Testis (tissue), 3 donors: ENCODE data around the gene LRFN2. TPM values are rescaled to one million over a fixed set of nuclear protein-coding genes. Genes with fewer than 3 reads are reported as not detected.

Experiments used
- DNase-seq: peaks from one replicate; pipeline ENCODE4 v3.0.0-alpha.2; 2019
- H3K27ac ChIP-seq, 2 donors: fragments of 200-600 bp; sonication (generic); one replicate each; pipeline ENCODE4 v1.5.1; 2019
- H3K27me3 ChIP-seq: fragments of 200-600 bp; sonication (generic); one replicate; pipeline ENCODE4 v1.5.1; 2019
- H3K36me3 ChIP-seq: fragments of 200-600 bp; sonication (generic); one replicate; pipeline ENCODE4 v1.5.1; 2017; ENCODE audit warnings: low read depth; ENCODE audit errors: missing control alignments
- H3K4me1 ChIP-seq: fragments of 200-600 bp; sonication (generic); one replicate; pipeline ENCODE4 v1.5.1; 2019
- H3K4me3 ChIP-seq, 2 donors: fragments of 200-600 bp; sonication (generic); one replicate each; pipeline ENCODE4 v1.5.1; 2017 to 2019
- H3K9me3 ChIP-seq: fragments of 200-600 bp; sonication (generic); one replicate; pipeline ENCODE4 v1.5.1; 2017
- CTCF ChIP-seq, 3 experiments: fragments of 450-650 bp in 2 of 3; fragments of 200-600 bp in 1 of 3; sonication (generic) in 1 of 3; IDR thresholded peaks; one replicate each; pipeline ENCODE4 v1.5.1; 2016 to 2019; ENCODE audit warnings: antibody characterized with exemption in 3 of 3, mild to moderate bottlenecking in 2 of 3, moderate library complexity in 1 of 3
- POLR2A ChIP-seq: fragments of 450-650 bp; IDR thresholded peaks from one replicate; pipeline ENCODE4 v1.6.1; 2017; ENCODE audit warnings: antibody characterized with exemption, mild to moderate bottlenecking, moderate library complexity
- WGBS, 2 donors: methylation state at CpG; one replicate each; pipeline ENCODE4 v1.1.5; 2018; 5-methylcytosine and 5-hydroxymethylcytosine counted together
- intact Hi-C: fragments of 100-400 bp; cut with DNase I; formaldehyde crosslinking; loops from one replicate; pipeline ENCODE4 v1.15.1; 2023; ENCODE audit warnings: low total_unique reads
- polyA plus RNA-seq: library from polyadenylated mRNA; stranded (reverse); fragments of 350-450 nt; fragmentation: Illumina TruSeq; extraction: RNeasy Lipid Tissue Mini Kit (QIAGEN cat#74804); gene quantifications from one replicate; pipeline ENCODE4 v1.2.3, GENCODE V29; 2014; ENCODE audit warnings: low read depth, low replicate concordance; ENCODE audit not compliant: insufficient read depth
- total RNA-seq, 2 donors: library from RNA; depleted of rRNA; stranded (reverse); fragments of >200 nt; gene quantifications; one replicate each; pipeline ENCODE4 v1.2.3, GENCODE V29; 2016

Gene LRFN2
- total and polyA plus RNA-seq, 3 donors from 2014 or later = 1.1 to 3.3 (median 1.6) TPM

- Histone ChIP-seq H3K27me3 (no peaks in the 10 kb centered on the region), H3K4me3 (peak overlapping the region; percentile 35 to 37), H3K36me3 (no peaks in the 10 kb centered on the region), H3K27ac (peak overlapping the region in 1 of 2 donors; percentile 62), H3K9me3 (no peaks in the 10 kb centered on the region), H3K4me1 (no peaks in the 10 kb centered on the region)
- intact Hi-C loops = no loop called here
- WGBS, 2 donors = 51 to 74% methylated on average over 19 to 21 of the region's 21 CpGs
- peak; percentile 75 for DNase-seq
- TF ChIP-seq CTCF (IDR thresholded peaks at IDR 0.05) (no peak), POLR2A (no peak)
These were observed 209.0 kb downstream of the LRFN2 start for GRCh38 chr6:40378071-40378724.

- no peak for DNase-seq
- no peaks in the 10 kb centered on the region for H3K9me3 ChIP-seq
- H3K4me3 ChIP-seq = no peak overlapping the region
- no peaks in the 10 kb centered on the region for H3K27me3 ChIP-seq
- intact Hi-C loops = no loop called here
- TF ChIP-seq CTCF (IDR thresholded peaks at IDR 0.05) (no peak), POLR2A (no peak)
- H3K36me3 ChIP-seq = no peaks in the 10 kb centered on the region
- H3K27ac ChIP-seq = no peak overlapping the region
- whole genome bisulfite sequencing, 2 donors = 77 to 86% methylated on average over 2 of the region's 2 CpGs
- H3K4me1 ChIP-seq = no peaks in the 10 kb centered on the region
These were observed 209.9 kb downstream of the LRFN2 start for GRCh38 chr6:40377173-40377806.

GRCh38 chr6:40376113-40376650, 211.0 kb downstream of the LRFN2 start:
- Histone ChIP-seq H3K9me3 (no peaks in the 10 kb centered on the region), H3K27me3 (no peaks in the 10 kb centered on the region), H3K4me1 (no peaks in the 10 kb centered on the region), H3K36me3 (no peaks in the 10 kb centered on the region), H3K4me3 (no peak overlapping the region), H3K27ac (no peak overlapping the region)
- no peak for TF ChIP-seq POLR2A
- TF ChIP-seq CTCF (IDR thresholded peaks at IDR 0.05) = no peak
- 65 to 73% methylated on average over 1 of the region's 1 CpG for WGBS, 2 donors
- no peak for DNase-seq
- intact Hi-C loops = no loop called here

GRCh38 chr6:40373267-40373666, 213.9 kb downstream of the LRFN2 start:
- intact Hi-C loops = no loop called here
- Histone ChIP-seq H3K9me3 (no peaks in the 10 kb centered on the region), H3K4me1 (no peaks in the 10 kb centered on the region), H3K27ac (no peak overlapping the region), H3K36me3 (no peaks in the 10 kb centered on the region), H3K27me3 (no peaks in the 10 kb centered on the region), H3K4me3 (no peak overlapping the region)
- no peak for DNase-seq
- no peak for TF ChIP-seq POLR2A
- TF ChIP-seq CTCF (IDR thresholded peaks at IDR 0.05) = no peak

- Histone ChIP-seq H3K4me3 (no peak overlapping the region), H3K4me1 (no peaks in the 10 kb centered on the region), H3K36me3 (no peaks in the 10 kb centered on the region), H3K27me3 (no peaks in the 10 kb centered on the region), H3K9me3 (no peaks in the 10 kb centered on the region), H3K27ac (no peak overlapping the region)
- TF ChIP-seq CTCF (IDR thresholded peaks at IDR 0.05) (no peak), POLR2A (no peak)
- DNase-seq = no peak
- intact Hi-C loops = no loop called here
- WGBS, 2 donors = 85 to 94% methylated on average over 2 of the region's 2 CpGs
These were observed 215.5 kb downstream of the LRFN2 start for GRCh38 chr6:40371621-40372020.
